Adipose tissue (tissue), 3 donors: ENCODE results near the gene HELZ2. TPM values are rescaled to one million over a fixed set of nuclear protein-coding genes. Genes with fewer than 3 reads are reported as not detected.

Experiments used
- polyA plus RNA-seq, 3 donors: library from polyadenylated mRNA; stranded (reverse); fragments of 200-250 nt; gene quantifications; one replicate each; pipeline ENCODE4 v1.2.3, GENCODE V29; 2013
- donor health status: healthy with polysubstance abuse.
- donor health status: Bipolar disorder and iron deficiency.
- donor health status: healthy.

HELZ2 gene
- polyA plus RNA-seq, 3 donors, result 11.3 to 22.0 (median 13.3) TPM

Other genes starting within 250 kb of the HELZ2 start
- gene CHRNA4, start 212.9 kb downstream of the HELZ2 start, polyA plus RNA-seq, result not detected
- gene KCNQ2, start 101.6 kb downstream of the HELZ2 start, polyA plus RNA-seq, result 1 to 10 TPM in 1 of 3 donors, under 1 TPM in 1, not detected in 1; 0.10 to 1.6 TPM
- 10 to 100 TPM in 1 of 3 donors, 1 to 10 TPM in 2; 1.2 to 24.4 (median 3.2) TPM for gene EEF1A2, start 75.2 kb downstream of the HELZ2 start, polyA plus RNA-seq
- gene PPDPF, start 53.5 kb downstream of the HELZ2 start, polyA plus RNA-seq, result 100 to 1,000 TPM; 195 to 215 (median 203) TPM
- gene PTK6, start 36.9 kb downstream of the HELZ2 start, polyA plus RNA-seq, result 1 to 10 TPM in 2 of 3 donors, not detected in 1; 1.6 to 3.6 TPM
- gene SRMS, start 26.5 kb downstream of the HELZ2 start, polyA plus RNA-seq, result under 1 TPM in 1 of 3 donors, not detected in 2; 0.06 TPM
- gene FNDC11, start 20.1 kb downstream of the HELZ2 start, polyA plus RNA-seq, result 1 to 10 TPM in 1 of 3 donors, under 1 TPM in 2; 0.17 to 1.0 (median 0.36) TPM
- 1 to 10 TPM; 6.9 to 9.6 (median 7.5) TPM for gene GMEB2, start 52.9 kb upstream of the HELZ2 start, polyA plus RNA-seq
- 10 to 100 TPM; 10.6 to 16.9 (median 12.6) TPM for gene STMN3, start 79.2 kb upstream of the HELZ2 start, polyA plus RNA-seq
- 10 to 100 TPM in 2 of 3 donors, 1 to 10 TPM in 1; 7.3 to 16.1 (median 11.8) TPM for gene RTEL1, start 84.1 kb upstream of the HELZ2 start, polyA plus RNA-seq
- 10 to 100 TPM in 1 of 3 donors, 1 to 10 TPM in 2; 7.4 to 92.8 (median 9.3) TPM for gene TNFRSF6B, start 122.4 kb upstream of the HELZ2 start, polyA plus RNA-seq
- gene ARFRP1, start 133.7 kb upstream of the HELZ2 start, polyA plus RNA-seq, result 10 to 100 TPM; 26.9 to 50.8 (median 40.9) TPM
- gene ZGPAT, start 133.8 kb upstream of the HELZ2 start, polyA plus RNA-seq, result 10 to 100 TPM; 13.2 to 33.0 (median 30.7) TPM
- gene LIME1, start 162.4 kb upstream of the HELZ2 start, polyA plus RNA-seq, result 10 to 100 TPM in 2 of 3 donors, 1 to 10 TPM in 1; 5.2 to 16.7 (median 10.7) TPM
- gene SLC2A4RG, start 165.5 kb upstream of the HELZ2 start, polyA plus RNA-seq, result 100 to 1,000 TPM in 1 of 3 donors, 10 to 100 TPM in 2; 28.3 to 137 (median 72.8) TPM